SK-N-SH treated with all-trans-retinoic acid at 6 μM for 48 hours (cell line): ENCODE data around the gene ERCC4.

Experiments
- CREB5 ChIP-seq: fragments of 250-450 bp; sonication (Bioruptor Pico); IDR thresholded peaks from 2 replicates; pipeline ENCODE4 v1.5.1; 2020; ENCODE audit warnings: low read depth, mild to moderate bottlenecking, moderate library complexity
- GLIS3 ChIP-seq: fragments of 250-450 bp; sonication (Bioruptor Pico); IDR thresholded peaks from 2 replicates; pipeline ENCODE4 v1.5.0; 2020; ENCODE audit warnings: mild to moderate bottlenecking, moderate library complexity
- OSR1 ChIP-seq: fragments of 250-450 bp; sonication (Bioruptor Pico); IDR thresholded peaks from 2 replicates; pipeline ENCODE4 v1.8.0; 2022; ENCODE audit warnings: moderate library complexity, mild to moderate bottlenecking, inconsistent platforms
- PATZ1 ChIP-seq: fragments of 250-450 bp; sonication (Bioruptor Pico); IDR thresholded peaks from 2 replicates; pipeline ENCODE4 v1.8.0; 2020; ENCODE audit warnings: mild to moderate bottlenecking, moderate library complexity, borderline replicate concordance
- PPARA ChIP-seq: fragments of 250-450 bp; sonication (Bioruptor Pico); IDR thresholded peaks from 2 replicates; pipeline ENCODE4 v1.5.0; 2020; ENCODE audit warnings: mild to moderate bottlenecking, borderline replicate concordance
- RARB ChIP-seq: fragments of 250-450 bp; sonication (Bioruptor Pico); IDR thresholded peaks from 2 replicates; pipeline ENCODE4 v1.8.0; 2021; ENCODE audit warnings: mild to moderate bottlenecking, moderate library complexity
- SNAI2 ChIP-seq: fragments of 250-450 bp; sonication (Bioruptor Pico); IDR thresholded peaks from 2 replicates; pipeline ENCODE4 v1.5.0; 2020; ENCODE audit warnings: mild to moderate bottlenecking, moderate library complexity
- ZFP3 ChIP-seq: fragments of 250-450 bp; sonication (Bioruptor Pico); IDR thresholded peaks from 2 replicates; pipeline ENCODE4 v1.5.0; 2020; ENCODE audit warnings: mild to moderate bottlenecking, moderate library complexity
- ZNF565 ChIP-seq: fragments of 450-650 bp; formaldehyde crosslinking; conservative IDR thresholded peaks from 2 replicates; pipeline ENCODE4 v1.5.0; 2020; ENCODE audit warnings: low read depth, mild to moderate bottlenecking, moderate library complexity
- ZNF8 ChIP-seq: fragments of 450-650 bp; formaldehyde crosslinking; IDR thresholded peaks from 2 replicates; pipeline ENCODE4 v1.5.0; 2020; ENCODE audit warnings: mild to moderate bottlenecking, moderate library complexity

GRCh38 chr16:13959626-13960025 is 39.7 kb downstream of the ERCC4 start:
- TF ChIP-seq CREB5 (CRISPR knock-in tag) (no peak), ZNF565 (CRISPR knock-in tag) (no peak), ZNF8 (no peak), SNAI2 (CRISPR knock-in tag) (no peak), OSR1 (CRISPR knock-in tag) (no peak), ZFP3 (CRISPR knock-in tag) (no peak), PPARA (CRISPR knock-in tag) (no peak), PATZ1 (CRISPR knock-in tag) (no peak), RARB (CRISPR knock-in tag) (no peak), GLIS3 (CRISPR knock-in tag) (no peak)
